Measurements from ENCODE around the gene MT1E. TPM values are rescaled to one million over a fixed set of nuclear protein-coding genes. Genes with fewer than 3 reads are reported as not detected.

Gene MT1E
- polyA plus RNA-seq, 1 donor from 2014 or later: not detected

- Histone ChIP-seq H3K9me3 (ENCODE audit: low read length) (no peaks in the 10 kb centered on the region), H3K4me3 (ENCODE audit: low read length) (no peak overlapping the region), H3F3A (ENCODE audit: insufficient read depth, low read length, poor library complexity, severe bottlenecking) (no peaks in the 10 kb centered on the region), H3K36me3 (ENCODE audit: insufficient read depth, low read length) (no peaks in the 10 kb centered on the region), H3K27me3 (ENCODE audit: insufficient read depth, low read depth, low read length) (peaks cover 33% of the 10 kb centered on the region), H3K9ac (ENCODE audit: low read length) (no peak overlapping the region), H3K27ac (ENCODE audit: low read length) (no peak overlapping the region), H3K9me2 (ENCODE audit: insufficient read depth, low read length) (no peaks in the 10 kb centered on the region), H2AFZ (ENCODE audit: low read depth, low read length) (no peak overlapping the region), H3K4me2 (ENCODE audit: low read length) (no peak overlapping the region), H3K79me2 (replicated peaks; ENCODE audit: insufficient read depth, low read length) (no peaks in the 10 kb centered on the region), H4K20me1 (ENCODE audit: insufficient read depth) (no peaks in the 10 kb centered on the region)
- TF ChIP-seq EP300 (conservative IDR thresholded peaks at IDR 0.05; ENCODE audit: poor library complexity, severe bottlenecking): no peak
- TF ChIP-seq RAD21 (conservative IDR thresholded peaks at IDR 0.05): no peak
- TF ChIP-seq CTCF (IDR thresholded peaks at IDR 0.05; ENCODE audit: poor library complexity, severe bottlenecking): no peak
- TF ChIP-seq SMC3 (conservative IDR thresholded peaks at IDR 0.05; ENCODE audit: poor library complexity): no peak
- no peak for TF ChIP-seq EZH2 (IDR thresholded peaks at IDR 0.05; ENCODE audit: borderline replicate concordance, insufficient read depth, low read length, poor library complexity, severe bottlenecking)
- TF ChIP-seq POLR2AphosphoS5 (IDR thresholded peaks at IDR 0.05): no peak
- TF ChIP-seq MXI1 (conservative IDR thresholded peaks at IDR 0.05; ENCODE audit: poor library complexity, severe bottlenecking): no peak
- TF ChIP-seq TAF1 (IDR thresholded peaks at IDR 0.05; ENCODE audit: low read depth): no peak
- TF ChIP-seq REST (IDR thresholded peaks at IDR 0.05; ENCODE audit: borderline replicate concordance): no peak
These were observed 34.1 kb upstream of the MT1E start for GRCh38 chr16:56591377-56592060.

GRCh38 chr16:56593573-56594291 is 31.8 kb upstream of the MT1E start:
- Histone ChIP-seq H4K20me1 (ENCODE audit: insufficient read depth) (no peaks in the 10 kb centered on the region), H3K36me3 (ENCODE audit: insufficient read depth, low read length) (no peaks in the 10 kb centered on the region), H3F3A (ENCODE audit: insufficient read depth, low read length, poor library complexity, severe bottlenecking) (no peaks in the 10 kb centered on the region), H3K27ac (ENCODE audit: low read length) (no peak overlapping the region), H3K79me2 (replicated peaks; ENCODE audit: insufficient read depth, low read length) (no peaks in the 10 kb centered on the region), H3K27me3 (ENCODE audit: insufficient read depth, low read depth, low read length) (peaks cover 22% of the 10 kb centered on the region), H3K4me3 (ENCODE audit: low read length) (no peak overlapping the region), H3K9me3 (ENCODE audit: low read length) (no peaks in the 10 kb centered on the region), H3K9me2 (ENCODE audit: insufficient read depth, low read length) (no peaks in the 10 kb centered on the region), H2AFZ (ENCODE audit: low read depth, low read length) (no peak overlapping the region), H3K9ac (ENCODE audit: low read length) (no peak overlapping the region), H3K4me2 (ENCODE audit: low read length) (no peak overlapping the region)
- TF ChIP-seq EP300 (conservative IDR thresholded peaks at IDR 0.05; ENCODE audit: poor library complexity, severe bottlenecking): no peak
- no peak for TF ChIP-seq EZH2 (IDR thresholded peaks at IDR 0.05; ENCODE audit: borderline replicate concordance, insufficient read depth, low read length, poor library complexity, severe bottlenecking)
- TF ChIP-seq REST (IDR thresholded peaks at IDR 0.05; ENCODE audit: borderline replicate concordance): no peak
- no peak for TF ChIP-seq CTCF (IDR thresholded peaks at IDR 0.05; ENCODE audit: poor library complexity, severe bottlenecking)
- no peak for TF ChIP-seq TAF1 (IDR thresholded peaks at IDR 0.05; ENCODE audit: low read depth)
- TF ChIP-seq POLR2AphosphoS5 (IDR thresholded peaks at IDR 0.05): no peak
- TF ChIP-seq MXI1 (conservative IDR thresholded peaks at IDR 0.05; ENCODE audit: poor library complexity, severe bottlenecking): no peak
- TF ChIP-seq RAD21 (conservative IDR thresholded peaks at IDR 0.05): no peak
- TF ChIP-seq SMC3 (conservative IDR thresholded peaks at IDR 0.05; ENCODE audit: poor library complexity): no peak
